DMS 273 (cell line): ENCODE results near the gene FRMD4A.

Source experiments
- DNase-seq: peaks from one replicate; lab custom pipeline; 2025; ENCODE audit not compliant: unreplicated experiment; lab: John Stamatoyannopoulos, UW

FRMD4A gene

GRCh38 chr10:14191871-14192270 lies 138.9 kb downstream of the FRMD4A start:
- no peak for DNase-seq

GRCh38 chr10:14191407-14191806 lies 139.3 kb downstream of the FRMD4A start:
- DNase-seq: no peak

- no peak for DNase-seq
These were observed 140.0 kb downstream of the FRMD4A start for GRCh38 chr10:14190702-14191101.

- DNase-seq: peak; percentile 41
These were observed 144.5 kb downstream of the FRMD4A start for GRCh38 chr10:14186245-14186644.

- peak; percentile 90 for DNase-seq
These were observed 145.2 kb downstream of the FRMD4A start for GRCh38 chr10:14185316-14186045.

- DNase-seq: peak; percentile 66
These were observed 145.8 kb downstream of the FRMD4A start for GRCh38 chr10:14184841-14185315.

- DNase-seq: no peak
These were observed 147.9 kb downstream of the FRMD4A start for GRCh38 chr10:14182781-14183180.

- DNase-seq: no peak
These were observed 149.2 kb downstream of the FRMD4A start for GRCh38 chr10:14181567-14181936.

- DNase-seq: peak; percentile 22
These were observed 149.7 kb downstream of the FRMD4A start for GRCh38 chr10:14180911-14181566.

GRCh38 chr10:14179251-14179650 lies 151.5 kb downstream of the FRMD4A start:
- DNase-seq: no peak

- peak; percentile 67 for DNase-seq
These were observed 156.8 kb downstream of the FRMD4A start for GRCh38 chr10:14173706-14174594.

GRCh38 chr10:14173391-14173705 lies 157.4 kb downstream of the FRMD4A start:
- peak; percentile 24 for DNase-seq

GRCh38 chr10:14172336-14172950 lies 158.3 kb downstream of the FRMD4A start:
- DNase-seq: no peak

- peak; percentile 18 for DNase-seq
These were observed 159.4 kb downstream of the FRMD4A start for GRCh38 chr10:14171336-14171735.

GRCh38 chr10:14163377-14164086 lies 167.2 kb downstream of the FRMD4A start:
- no peak for DNase-seq

- no peak for DNase-seq
These were observed 167.9 kb downstream of the FRMD4A start for GRCh38 chr10:14162629-14163344.

GRCh38 chr10:14162061-14162460 lies 168.7 kb downstream of the FRMD4A start:
- DNase-seq: no peak

- no peak for DNase-seq
These were observed 170.4 kb downstream of the FRMD4A start for GRCh38 chr10:14160299-14160698.

GRCh38 chr10:14158575-14158974 lies 172.1 kb downstream of the FRMD4A start:
- DNase-seq: no peak

GRCh38 chr10:14156104-14156503 lies 174.6 kb downstream of the FRMD4A start:
- DNase-seq: no peak
